Astrocyte of the spinal cord (primary cell): ENCODE data around the gene PRR23B.
A peak's percentile ranks its signal among the peaks of the same experiment; 100 is the strongest.

Experiments used
- DNase-seq: peaks from one replicate; pipeline ENCODE4 v3.0.0; 2011; ENCODE audit warnings: low read depth, low spot score
- H3K4me3 ChIP-seq: 2 replicates; pipeline ENCODE4 v1.5.1; 2011; ENCODE audit warnings: low read depth, mild to moderate bottlenecking, low read length, moderate library complexity
- CTCF ChIP-seq: IDR thresholded peaks from 2 replicates; pipeline ENCODE4 v1.5.1; 2012; ENCODE audit warnings: low read depth, mild to moderate bottlenecking, low read length, inconsistent platforms
- in situ Hi-C: cut with HindIII; loops from 2 replicates; pipeline ENCODE4 v1.10.0; 2017; ENCODE audit warnings: low sequenced_read_pairs

The PRR23B gene

DNA sequence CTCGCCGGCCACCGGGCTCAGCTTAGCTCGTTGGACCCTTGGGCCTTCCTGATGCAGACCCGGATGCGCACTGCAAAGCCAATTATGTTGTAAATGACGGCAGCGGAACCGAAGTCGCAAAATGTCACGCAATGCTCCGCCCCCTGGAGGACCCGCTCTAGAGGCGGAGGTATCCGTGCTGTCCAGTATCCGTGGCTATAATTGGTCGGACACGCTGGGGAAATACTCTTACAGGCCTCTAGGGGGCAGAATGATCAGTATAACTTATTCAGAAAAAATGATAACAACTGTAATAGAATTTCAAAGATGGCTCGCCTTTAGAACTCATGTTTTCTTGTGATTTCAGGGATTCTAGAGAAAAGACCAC lies at the start of gene PRR23B:
PRR23B (minus strand) TSS at position 59 of the 367 bp plus-strand sequence. CDS start 265 bp downstream, outside the sequence.
- no peak for DNase-seq
- in situ Hi-C loops = no loop called here
- H3K4me3 ChIP-seq = no peak within 1 kb of the TSS
- TF ChIP-seq CTCF = peak; percentile 22

DNA sequence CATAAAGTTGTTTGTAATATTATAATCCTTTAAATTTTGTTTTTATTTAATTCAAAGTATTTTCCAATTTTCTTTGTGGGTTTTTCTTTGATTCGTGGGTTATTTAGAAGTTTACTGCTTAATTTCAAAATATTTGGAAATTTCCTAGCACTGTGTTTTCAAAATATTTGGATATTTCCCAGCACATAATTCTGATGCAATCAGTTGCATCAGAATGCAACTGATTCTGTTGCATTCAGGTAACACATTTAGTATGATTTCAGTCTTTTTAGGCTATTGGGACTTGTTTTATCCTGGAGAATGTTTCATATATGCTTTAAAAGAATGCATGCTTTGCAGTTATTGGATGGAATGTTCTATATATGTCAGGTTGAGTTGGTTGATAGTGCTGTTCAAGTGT lies 42.2 kb upstream of the PRR23B start:
- no peak for TF ChIP-seq CTCF
- in situ Hi-C loops = no loop called here
- H3K4me3 ChIP-seq = no peak overlapping the region
- DNase-seq = no peak

GRCh38 chr3:139052802-139053600 lies 32.3 kb upstream of the PRR23B start:
- no peak overlapping the region for H3K4me3 ChIP-seq
- DNase-seq = no peak
- TF ChIP-seq CTCF = no peak
- in situ Hi-C loops = no loop called here

DNA sequence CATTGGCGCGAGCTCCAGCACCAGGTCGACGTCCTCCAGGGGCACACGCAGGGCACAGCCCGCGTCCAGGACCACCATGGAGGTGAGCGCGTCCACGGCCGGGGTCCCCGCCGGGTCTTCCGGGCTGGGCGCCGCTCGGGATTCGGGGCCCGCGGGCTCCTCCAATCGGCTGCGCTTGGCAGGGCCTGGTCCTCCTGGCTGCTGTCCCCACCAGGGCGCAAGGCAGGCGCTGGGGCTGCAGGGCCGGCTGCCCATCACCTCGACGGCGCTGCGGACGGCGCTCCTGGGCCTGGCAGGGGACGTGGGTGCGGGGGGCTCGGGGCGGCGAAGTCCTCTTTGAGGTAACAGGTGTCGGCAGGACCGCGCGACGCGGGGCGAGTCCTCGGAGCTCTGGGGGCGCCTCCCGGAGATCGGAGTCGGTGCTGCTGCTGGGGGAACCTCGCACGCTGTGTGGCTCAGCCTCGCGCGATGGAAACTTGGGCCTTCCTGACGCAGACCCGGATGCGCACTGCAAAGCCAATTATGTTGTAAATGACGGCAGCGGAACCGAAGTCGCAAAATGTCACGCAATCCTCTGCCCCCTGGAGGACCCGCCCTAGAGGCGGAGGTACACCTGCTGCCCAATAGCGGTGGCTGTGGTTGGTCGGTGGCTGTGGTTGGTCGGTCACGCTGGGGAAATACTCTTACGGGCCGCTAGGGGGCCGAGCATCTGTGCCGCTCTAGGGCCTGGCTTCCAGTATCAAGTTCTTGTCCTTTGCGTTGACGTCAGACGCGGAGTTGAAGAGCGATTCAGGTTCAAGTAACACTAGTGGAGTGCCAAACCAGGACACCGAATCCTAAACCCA lies 23.9 kb upstream of the PRR23B start, which contains the start of gene PRR23C:
PRR23C (minus strand) TSS at position 527 of the 845 bp plus-strand sequence; CDS start at position 255, 272 bp downstream.
- no peak for DNase-seq
- peak; percentile 9 for TF ChIP-seq CTCF
- H3K4me3 ChIP-seq = no peak within 1 kb of the TSS
- in situ Hi-C loops = no loop called here

DNA sequence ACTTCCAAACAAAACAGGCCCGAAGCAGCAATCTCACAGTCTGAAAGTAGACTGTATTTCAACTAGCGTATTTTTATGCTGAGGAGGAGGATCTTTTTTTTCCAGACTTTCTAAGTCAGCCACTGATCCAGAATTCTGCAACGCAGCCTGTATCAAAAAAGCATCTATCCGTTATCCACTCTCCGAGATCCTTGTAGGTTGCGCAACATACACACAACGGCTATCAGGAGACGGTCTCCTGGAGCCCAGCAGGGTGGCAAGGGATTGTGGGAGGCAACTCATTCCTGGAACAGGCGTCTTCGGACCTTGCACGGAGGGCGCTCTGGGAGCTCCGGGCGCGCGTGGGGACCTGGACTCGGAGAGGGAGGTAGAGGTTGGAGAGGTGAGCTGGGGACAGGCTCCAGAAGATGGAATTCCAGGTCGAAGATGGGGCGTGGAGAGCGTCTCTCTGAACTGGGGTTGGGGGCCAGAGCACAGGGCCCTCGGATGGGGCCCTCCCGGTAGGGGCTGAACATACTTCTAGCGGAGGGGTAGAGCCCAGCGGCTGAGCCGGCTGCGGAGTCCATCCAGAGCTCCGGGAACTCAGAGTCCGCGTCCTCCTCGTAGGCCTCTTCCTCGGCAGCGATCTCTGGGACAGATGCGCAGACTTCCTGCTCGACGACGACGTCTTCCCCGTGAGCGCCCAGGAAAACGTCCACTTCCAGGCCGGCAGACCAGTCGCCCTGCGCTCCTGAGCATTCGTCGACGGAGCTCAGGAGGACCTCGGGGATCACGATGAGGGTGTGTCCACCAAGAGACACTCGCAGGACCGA lies 23.0 kb upstream of the PRR23B start:
- no peak for DNase-seq
- no peak for TF ChIP-seq CTCF
- in situ Hi-C loops = no loop called here
- H3K4me3 ChIP-seq = no peak overlapping the region

DNA sequence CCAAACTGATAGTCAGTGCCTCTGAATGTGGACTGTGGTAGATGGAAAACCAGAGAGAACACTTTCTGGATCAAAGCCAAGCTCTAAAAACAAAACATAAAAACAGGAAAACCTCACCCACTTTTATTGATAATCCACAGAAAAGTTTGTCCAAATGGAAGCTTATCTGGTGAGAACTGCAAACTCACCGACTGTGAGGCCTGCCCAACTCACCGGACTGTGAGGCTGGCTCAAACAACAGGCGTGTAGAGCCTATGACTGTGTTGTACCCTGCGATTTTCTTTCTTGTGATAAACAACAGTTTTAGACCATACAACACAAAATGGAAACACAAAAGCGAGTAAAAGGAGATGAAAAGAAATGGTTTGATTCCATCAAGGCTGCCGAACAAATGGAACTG lies 16.8 kb upstream of the PRR23B start:
- no peak for TF ChIP-seq CTCF
- in situ Hi-C loops = no loop called here
- no peak for DNase-seq
- no peak overlapping the region for H3K4me3 ChIP-seq
